Gastroesophageal sphincter (tissue), 3 donors: ENCODE results near the gene DRC7.

Experiments
- CTCF ChIP-seq, 4 experiments: fragments of 200-600 bp in 2 of 4; fragments of 450-650 bp in 2 of 4; sonication (generic) in 1 of 4; IDR thresholded peaks; one replicate each; pipeline ENCODE4 v1.5.1; 2017 to 2019; ENCODE audit warnings: antibody characterized with exemption in 4 of 4, mild to moderate bottlenecking in 2 of 4, moderate library complexity in 2 of 4
- POLR2A ChIP-seq, 2 donors: fragments of 450-650 bp; IDR thresholded peaks; one replicate each; pipeline ENCODE4 v1.6.1; 2017; ENCODE audit warnings: antibody characterized with exemption in 2 of 2, mild to moderate bottlenecking in 2 of 2, moderate library complexity in 1 of 2
- POLR2AphosphoS5 ChIP-seq: sonication (generic); formaldehyde crosslinking; IDR thresholded peaks from one replicate; pipeline ENCODE4 v1.6.1; 2017; ENCODE audit warnings: antibody characterized with exemption

- TF ChIP-seq POLR2A (IDR thresholded peaks at IDR 0.05) = no peak
- TF ChIP-seq CTCF (IDR thresholded peaks at IDR 0.05) = peak in 3 of 4 experiments; percentile 92 to 98 (median 94)
- no peak for TF ChIP-seq POLR2AphosphoS5
Observed at GRCh38 chr16:57757326-57757786, 62.8 kb downstream of the DRC7 start.
